Panc1 (cell line): ENCODE results near the gene LTBP2. TPM values are rescaled to one million over a fixed set of nuclear protein-coding genes. Genes with fewer than 3 reads are reported as not detected.

Experiments
- ATAC-seq: fragments of 200-7000 bp; cut with Tn5 transposase; 2 replicates; pipeline ENCODE4 v1.9.1; 2020; ENCODE audit warnings: mild to moderate bottlenecking, moderate library complexity
- BruUV-seq: library from RNA; stranded (reverse); fragments of 400-500 nt; replicated peaks from 2 replicates; lab custom pipeline; 2021; lab: Mats Ljungman, UMichigan
- CTCF ChIA-PET: fragments of 300-600 bp; sonication (Branson Sonifier 250); formaldehyde crosslinking; loops from one replicate; lab custom pipeline; 2022; ENCODE audit warnings: antibody characterized with exemption; lab: Charles Lee
- POLR2A ChIA-PET: fragments of 300-600 bp; sonication (Branson Sonifier 250); formaldehyde crosslinking; loops from one replicate; lab custom pipeline; 2022; ENCODE audit warnings: antibody characterized with exemption; lab: Charles Lee
- DNase-seq: peaks from one replicate; pipeline ENCODE4 v3.0.0-alpha.2; 2010; ENCODE audit warnings: low read depth, low spot score
- H3K27ac ChIP-seq: 2 replicates; pipeline ENCODE4 v1.5.1; 2011; ENCODE audit warnings: mild to moderate bottlenecking, low read length, inconsistent platforms
- H3K27me3 ChIP-seq: fragments of 200-500 bp; sonication (Bioruptor generic); 2 replicates; pipeline ENCODE4 v1.6.0; 2014; ENCODE audit warnings: low read length, inconsistent platforms; ENCODE audit not compliant: control insufficient read depth, insufficient read depth
- H3K36me3 ChIP-seq: fragments of 200-500 bp; sonication (Bioruptor generic); 2 replicates; pipeline ENCODE4 v1.5.1; 2014; ENCODE audit warnings: inconsistent platforms, mild to moderate bottlenecking, low read length, moderate library complexity; ENCODE audit not compliant: control insufficient read depth, insufficient read depth
- H3K4me1 ChIP-seq: 2 replicates; pipeline ENCODE4 v1.5.1; 2011; ENCODE audit warnings: inconsistent platforms, mild to moderate bottlenecking, low read length, moderate library complexity; ENCODE audit not compliant: control insufficient read depth, insufficient read depth
- H3K4me3 ChIP-seq, 2 experiments: 2 replicates each; pipeline ENCODE4 v1.5.1; 2011 to 2012; ENCODE audit warnings: low read depth in 2 of 2, low read length in 2 of 2, mild to moderate bottlenecking in 2 of 2, inconsistent platforms in 1 of 2, moderate library complexity in 1 of 2
- H3K9me3 ChIP-seq: fragments of 200-500 bp; sonication (Bioruptor generic); 2 replicates; pipeline ENCODE4 v1.5.1; 2014; ENCODE audit warnings: low read depth, mild to moderate bottlenecking, inconsistent platforms, low read length, moderate library complexity; ENCODE audit not compliant: control insufficient read depth, insufficient read depth
- CTCF ChIP-seq: fragments of 450-650 bp; IDR thresholded peaks from 2 replicates; pipeline ENCODE4 v1.5.1; 2017; ENCODE audit warnings: mild to moderate bottlenecking
- POLR2AphosphoS5 ChIP-seq: IDR thresholded peaks from 2 replicates; pipeline ENCODE4 v1.6.1; 2012; ENCODE audit warnings: mild to moderate bottlenecking, low read depth, low read length, moderate library complexity
- REST ChIP-seq, 2 experiments: IDR thresholded peaks; 2 replicates each; pipeline ENCODE4 v1.6.1; 2011 to 2012; ENCODE audit warnings: low read depth in 2 of 2, control low read depth in 1 of 2, low read length in 1 of 2, mild to moderate bottlenecking in 1 of 2, moderate library complexity in 1 of 2; ENCODE audit not compliant: insufficient read depth in 1 of 2
- SIN3A ChIP-seq: IDR thresholded peaks from 2 replicates; pipeline ENCODE4 v1.6.1; 2012; ENCODE audit warnings: low read depth, mild to moderate bottlenecking, low read length, moderate library complexity, borderline replicate concordance; ENCODE audit not compliant: insufficient read depth
- TCF7L2 ChIP-seq: IDR thresholded peaks from 2 replicates; pipeline ENCODE4 v1.6.1; 2011; ENCODE audit warnings: mild to moderate bottlenecking, low read depth, low read length, inconsistent platforms
- in situ Hi-C: cut with HindIII; loops from 2 replicates; pipeline ENCODE4 v1.10.0; 2016; ENCODE audit warnings: low sequenced_read_pairs, low pct_unique_long_range_greater_than_20kb
- intact Hi-C: fragments of 100-400 bp; cut with micrococcal nuclease; formaldehyde crosslinking; loops from one replicate; pipeline ENCODE4 v1.10.0; 2022; ENCODE audit not compliant: unreplicated experiment
- total RNA-seq: library from RNA; stranded (reverse); gene quantifications from one replicate; pipeline ENCODE4 v1.2.1, GENCODE V29; 2021; ENCODE audit not compliant: unreplicated experiment

The LTBP2 gene
- total RNA-seq, 1 experiment from 2014 or later, result 69.8 TPM

GRCh38 chr14:74660167-74660566 lies 48.1 kb upstream of the LTBP2 start:
- POLR2A ChIA-PET, result no interaction called here
- no TSS peak for BruUV-seq
- CTCF ChIA-PET, result no interaction called here
- Histone ChIP-seq H3K4me1 (no peaks in the 10 kb centered on the region), H3K27ac (no peak overlapping the region), H3K9me3 (no peaks in the 10 kb centered on the region), H3K27me3 (no peaks in the 10 kb centered on the region), H3K4me3 (no peak overlapping the region), H3K36me3 (peaks cover 19% of the 10 kb centered on the region)
- TF ChIP-seq SIN3A, result no peak
- TF ChIP-seq TCF7L2, result no peak
- no peak for TF ChIP-seq CTCF
- no peak for TF ChIP-seq REST (IDR thresholded peaks at IDR 0.05; ENCODE audit: insufficient read depth in 1 of 2, low read depth in 2 of 2, low read length in 1 of 2)
- TF ChIP-seq POLR2AphosphoS5, result no peak
- in situ Hi-C loops, result no loop called here
- DNase-seq (no peak), ATAC-seq (no peak)
- intact Hi-C loops, result no loop called here

GRCh38 chr14:74658535-74659131 lies 46.6 kb upstream of the LTBP2 start:
- CTCF ChIA-PET, result no interaction called here
- Histone ChIP-seq H3K4me3 (no peak overlapping the region), H3K9me3 (no peaks in the 10 kb centered on the region), H3K36me3 (peaks cover 16% of the 10 kb centered on the region), H3K4me1 (no peaks in the 10 kb centered on the region), H3K27ac (no peak overlapping the region), H3K27me3 (no peaks in the 10 kb centered on the region)
- no peak for ATAC-seq
- DNase-seq, result no peak
- in situ Hi-C loops, result no loop called here
- no peak for TF ChIP-seq SIN3A
- no peak for TF ChIP-seq TCF7L2
- no peak for TF ChIP-seq CTCF
- no peak for TF ChIP-seq POLR2AphosphoS5
- no peak for TF ChIP-seq REST (IDR thresholded peaks at IDR 0.05; ENCODE audit: insufficient read depth in 1 of 2, low read depth in 2 of 2, low read length in 1 of 2)
- POLR2A ChIA-PET, result no interaction called here
- intact Hi-C loops, result no loop called here
- BruUV-seq, result no TSS peak
